Measurements from ENCODE around the gene PERCC1.
A peak's percentile ranks its signal among the peaks of the same experiment; 100 is the strongest.
"Not testable (repeated sequence)": the region's sequence is repeated elsewhere in the genome, so short reads cannot be mapped to it uniquely, and the experiment has no call there.

PERCC1 gene

DNA sequence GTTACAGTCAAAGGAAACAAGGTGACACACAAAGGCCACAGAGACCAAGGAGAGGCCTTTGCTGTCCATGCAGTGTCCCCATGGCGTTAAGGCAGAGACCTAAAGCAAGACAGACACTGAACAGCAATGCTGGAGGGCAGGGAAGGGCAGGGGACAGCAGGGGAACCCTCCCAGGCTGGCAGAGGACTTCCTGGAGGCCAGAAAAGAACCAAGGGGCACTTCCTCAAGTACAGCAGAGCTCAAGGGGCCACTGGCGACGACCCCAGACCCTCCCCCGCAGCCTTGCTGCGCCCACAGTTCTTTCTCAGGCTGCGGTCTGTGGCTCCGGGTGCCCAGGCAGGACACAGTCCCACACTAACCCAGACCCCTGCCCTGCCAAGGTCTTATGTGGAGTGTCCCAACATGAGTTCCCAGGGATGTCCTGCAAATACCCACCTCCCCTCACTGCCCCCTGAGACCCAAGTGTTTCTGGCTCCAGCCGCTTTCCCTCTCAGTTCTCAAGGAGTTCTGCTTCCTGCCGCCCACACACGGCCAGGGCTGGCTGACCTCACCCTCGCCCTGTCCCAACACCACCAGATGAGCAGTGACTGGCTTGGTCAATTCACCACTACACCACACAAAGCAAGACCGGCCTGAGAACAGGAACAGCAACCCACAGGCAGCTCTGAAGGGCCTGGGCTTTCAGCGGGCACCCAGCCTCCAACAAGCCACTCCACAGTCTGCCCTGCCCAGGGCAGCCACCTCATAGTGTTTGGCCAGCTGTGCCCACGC, 39.8 kb downstream of the PERCC1 start:
- DNase-seq, result no peak

DNA sequence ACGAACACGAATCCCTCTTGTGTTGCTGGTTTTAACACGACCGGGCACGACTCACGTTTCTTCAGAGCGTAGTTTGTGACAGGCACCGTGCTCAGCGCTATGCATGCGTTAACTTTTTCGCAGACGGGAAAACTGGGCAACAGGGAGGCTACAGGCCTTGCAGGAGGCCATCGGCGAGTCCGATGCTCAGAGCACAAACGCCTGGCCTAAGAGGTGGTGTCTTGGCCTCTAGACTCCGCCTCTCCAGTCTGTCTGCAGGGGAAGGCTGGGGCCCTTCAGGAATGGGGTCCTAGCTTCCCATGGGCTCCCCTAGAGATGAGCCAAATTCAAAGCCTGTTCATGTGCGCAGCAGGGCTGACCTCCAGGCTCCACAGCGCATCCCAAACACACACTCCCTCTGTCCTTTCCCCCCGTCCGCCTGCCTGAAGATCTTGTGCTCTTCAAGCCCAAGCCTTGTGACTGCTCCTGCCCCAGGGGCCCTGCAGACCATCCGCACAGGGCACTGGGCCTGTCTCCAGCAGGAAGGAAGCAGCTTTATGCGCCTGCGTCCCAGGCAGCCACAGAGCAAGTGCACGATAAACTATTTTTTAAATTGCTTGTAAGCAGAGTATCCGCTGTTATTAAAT, 40.8 kb downstream of the PERCC1 start:
- no peak for DNase-seq

- no peak for DNase-seq
These were observed 42.1 kb downstream of the PERCC1 start for GRCh38 chr16:1472974-1473373.

DNA sequence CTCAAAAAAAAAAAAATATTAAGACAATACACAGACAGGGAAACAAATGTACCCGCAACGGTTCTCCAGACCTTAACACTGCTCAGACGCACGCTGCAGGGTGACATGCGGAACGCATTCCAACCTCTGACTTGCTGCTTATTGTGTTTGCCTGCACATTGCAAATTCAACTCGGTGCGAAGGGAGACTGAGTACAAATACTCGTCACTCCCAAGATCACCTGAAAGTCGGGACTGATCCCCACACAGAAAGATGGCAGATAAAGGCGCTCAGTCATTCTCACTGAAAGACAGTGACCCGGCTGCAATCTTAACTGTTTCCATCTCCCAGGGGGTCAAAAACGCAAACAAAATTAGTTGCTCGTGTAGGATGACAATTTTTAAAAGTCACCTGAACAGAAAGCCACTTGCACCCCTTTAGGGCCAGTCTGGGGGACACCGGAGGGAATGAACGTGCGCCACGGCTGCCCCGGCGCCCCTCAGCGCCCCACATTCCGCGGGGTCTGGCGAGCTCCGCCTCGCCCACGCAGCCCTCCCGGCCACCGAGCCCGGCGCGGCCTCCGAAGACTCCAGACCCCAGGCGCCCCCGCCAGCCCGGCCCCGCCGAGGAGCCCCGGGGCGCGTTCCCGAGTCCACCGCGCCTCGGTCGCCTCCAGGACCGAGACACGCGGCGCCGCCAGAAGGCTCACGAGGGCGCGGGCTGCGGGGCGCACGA, 43.4 kb downstream of the PERCC1 start:
- DNase-seq, result no peak

DNA sequence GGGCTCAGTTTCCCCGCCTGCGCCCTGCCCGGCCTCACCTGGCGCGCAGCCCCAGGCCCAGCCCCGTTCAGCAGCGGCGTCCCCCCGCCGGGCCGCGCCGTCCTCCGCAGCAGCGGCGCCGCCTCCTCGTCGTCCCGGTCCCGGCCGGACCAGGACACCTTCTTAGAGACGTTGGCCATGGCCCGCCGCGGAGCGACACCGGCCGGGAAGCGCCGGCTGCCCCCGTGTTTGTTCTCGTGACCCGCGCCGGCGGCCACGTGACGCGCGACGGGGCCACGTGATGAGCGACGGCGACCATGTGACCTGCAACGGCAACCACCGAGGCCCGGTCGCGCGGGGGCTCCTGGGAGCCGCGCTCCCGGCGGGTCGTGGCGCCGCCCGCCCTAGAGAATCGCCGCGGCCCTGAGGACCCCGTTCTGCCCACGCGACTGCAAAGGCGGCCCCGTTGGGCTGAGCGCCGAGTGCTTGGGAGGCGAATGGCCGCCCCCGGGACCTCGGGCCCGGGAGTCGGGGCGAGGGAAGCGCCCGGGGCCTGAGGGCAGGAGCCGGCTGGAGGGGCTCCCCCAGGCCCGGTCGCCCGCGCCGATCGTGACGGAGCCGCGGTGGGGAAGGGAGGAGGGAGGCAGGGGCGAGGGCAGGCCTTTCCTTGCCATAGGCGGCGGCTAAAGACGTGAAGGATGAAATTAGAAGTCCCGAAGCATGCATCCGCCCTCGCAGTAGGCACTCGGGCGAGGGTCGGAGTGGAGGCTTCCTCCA, 44.1 kb downstream of the PERCC1 start, which contains the start of gene CLCN7:
TSS of gene CLCN7 (minus strand) at position 233 of the 756 bp plus-strand sequence. CDS start at position 179, 54 bp downstream.
- DNase-seq, result peak in 1 of 2 experiments; percentile 28

DNA sequence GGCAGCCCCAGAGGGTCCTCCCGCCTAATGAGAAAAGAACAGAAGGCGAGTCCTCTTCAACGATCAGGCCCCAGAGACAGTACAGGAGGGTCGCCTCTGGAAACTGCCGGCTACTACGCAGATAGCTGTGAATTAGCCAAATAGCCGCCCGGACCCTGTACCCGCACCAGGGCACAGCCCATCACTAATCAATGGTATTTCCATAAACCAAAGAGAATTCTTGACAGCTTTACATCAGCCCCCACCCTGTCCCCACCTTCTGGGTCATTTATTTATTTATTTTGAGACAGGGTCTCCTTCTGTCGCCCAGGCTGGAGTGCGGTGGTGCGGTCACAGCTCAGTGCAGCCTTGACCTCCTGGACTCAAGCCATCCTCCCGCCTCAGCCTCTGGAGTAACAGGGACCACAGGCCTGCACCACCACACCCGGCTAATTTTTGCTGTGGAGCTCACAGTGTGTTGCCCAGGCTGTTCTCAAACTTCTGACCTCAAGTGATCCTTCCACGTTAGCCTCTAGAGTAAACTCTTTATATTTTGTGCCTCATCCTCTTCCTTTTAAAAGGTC, 44.8 kb downstream of the PERCC1 start:
- no peak for DNase-seq

DNA sequence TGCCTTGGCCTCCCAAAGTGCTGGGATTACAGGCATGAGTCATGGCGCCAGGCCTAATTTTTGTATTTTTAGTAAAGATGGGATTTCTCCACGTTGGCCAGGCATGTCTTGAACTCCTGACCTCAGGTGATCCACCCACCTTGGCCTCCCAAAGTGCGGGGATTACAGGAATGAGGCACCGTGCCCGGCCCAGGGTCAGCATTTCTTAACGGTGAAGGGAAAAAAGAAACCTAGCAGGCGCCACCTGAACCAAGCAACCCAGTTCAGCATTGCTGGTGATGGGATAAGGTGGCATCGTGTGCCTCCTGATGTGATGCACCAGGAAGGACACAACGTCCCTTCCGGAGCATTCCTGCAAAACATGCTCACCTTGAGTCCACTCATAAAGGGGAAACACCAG, 46.2 kb downstream of the PERCC1 start:
- no peak for DNase-seq

DNA sequence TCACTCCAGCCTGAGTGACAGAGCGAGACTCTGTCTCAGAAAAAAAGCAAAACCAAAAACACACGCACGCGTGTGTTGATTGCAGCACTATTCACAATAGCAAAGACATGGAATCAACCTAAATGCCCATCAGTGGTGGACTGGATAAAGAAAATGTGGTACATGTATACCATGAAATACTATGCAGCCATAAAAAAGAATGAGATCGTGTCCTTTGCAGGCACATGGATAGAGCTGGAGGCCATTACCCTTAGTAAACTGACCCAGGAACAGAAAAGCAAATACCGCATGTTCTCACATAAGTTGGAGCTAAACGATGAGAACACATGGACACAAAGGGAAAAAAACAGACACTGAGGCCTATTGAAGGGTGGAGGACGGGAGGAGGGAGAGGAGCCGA, 48.1 kb downstream of the PERCC1 start:
- not testable (repeated sequence) for DNase-seq

GRCh38 chr16:1481906-1482835, 51.3 kb downstream of the PERCC1 start:
- DNase-seq, result no peak

Measured in cerebellar nuclear complex (tissue), 1 donor.